Measurements from ENCODE around the gene RMND1. TPM values are rescaled to one million over a fixed set of nuclear protein-coding genes. Genes with fewer than 3 reads are reported as not detected.

RMND1 gene
- total and polyA plus RNA-seq, 2 donors from 2014 or later: 18.3 to 33.7 TPM

DNA sequence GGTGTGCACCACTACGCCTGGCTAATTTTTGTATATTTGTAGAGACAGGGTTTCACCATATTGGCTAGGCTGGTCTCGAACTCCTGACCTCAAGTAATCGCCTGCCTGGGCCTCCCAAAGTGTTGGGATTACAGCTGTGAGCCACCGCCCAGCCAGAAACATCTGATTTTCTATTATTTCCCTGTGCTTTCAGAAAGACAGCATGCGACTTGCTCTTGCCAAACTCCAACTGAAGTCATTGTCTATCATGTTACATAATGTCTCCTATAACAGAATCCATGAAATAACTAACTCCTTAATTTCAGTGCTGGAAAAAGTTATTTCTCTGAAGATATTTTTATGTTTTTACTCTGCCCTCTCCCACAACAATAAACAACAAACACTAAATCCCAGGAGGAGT is 8.5 kb downstream of the RMND1 start:
- Histone ChIP-seq H3K9ac (ENCODE audit: low read length in 3 of 3) (no peak overlapping the region), H3K27me3 (ENCODE audit: control insufficient read depth, insufficient read depth, low read length) (no peaks in the 10 kb centered on the region), H3K9me3 (ENCODE audit: control insufficient read depth in 2 of 3, insufficient read depth in 1 of 3, low read length in 3 of 3) (no peaks in the 10 kb centered on the region), H3K4me1 (ENCODE audit: control insufficient read depth in 2 of 3, insufficient read depth in 2 of 3, low read depth in 1 of 3, low read length in 3 of 3) (peaks cover 3 to 37% (median 17%) of the 10 kb centered on the region in 3 donors), H3K4me3 (ENCODE audit: low read length in 3 of 3) (no peak overlapping the region), H3K27ac (ENCODE audit: low read depth in 2 of 2, low read length in 2 of 2) (no peak overlapping the region), H3K36me3 (ENCODE audit: control insufficient read depth in 2 of 3, insufficient read depth in 3 of 3, low read length in 3 of 3) (no peaks in the 10 kb centered on the region)
- intact Hi-C loops (cut with DNase I): no loop called here
- DNase-seq (no peak), FAIRE-seq (no peak)
- TF ChIP-seq, protein P1, sequence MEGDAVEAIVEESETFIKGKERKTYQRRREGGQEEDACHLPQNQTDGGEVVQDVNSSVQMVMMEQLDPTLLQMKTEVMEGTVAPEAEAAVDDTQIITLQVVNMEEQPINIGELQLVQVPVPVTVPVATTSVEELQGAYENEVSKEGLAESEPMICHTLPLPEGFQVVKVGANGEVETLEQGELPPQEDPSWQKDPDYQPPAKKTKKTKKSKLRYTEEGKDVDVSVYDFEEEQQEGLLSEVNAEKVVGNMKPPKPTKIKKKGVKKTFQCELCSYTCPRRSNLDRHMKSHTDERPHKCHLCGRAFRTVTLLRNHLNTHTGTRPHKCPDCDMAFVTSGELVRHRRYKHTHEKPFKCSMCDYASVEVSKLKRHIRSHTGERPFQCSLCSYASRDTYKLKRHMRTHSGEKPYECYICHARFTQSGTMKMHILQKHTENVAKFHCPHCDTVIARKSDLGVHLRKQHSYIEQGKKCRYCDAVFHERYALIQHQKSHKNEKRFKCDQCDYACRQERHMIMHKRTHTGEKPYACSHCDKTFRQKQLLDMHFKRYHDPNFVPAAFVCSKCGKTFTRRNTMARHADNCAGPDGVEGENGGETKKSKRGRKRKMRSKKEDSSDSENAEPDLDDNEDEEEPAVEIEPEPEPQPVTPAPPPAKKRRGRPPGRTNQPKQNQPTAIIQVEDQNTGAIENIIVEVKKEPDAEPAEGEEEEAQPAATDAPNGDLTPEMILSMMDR (IDR thresholded peaks at IDR 0.05; ENCODE audit: borderline replicate concordance, extremely low read depth, insufficient read depth): no peak

DNA sequence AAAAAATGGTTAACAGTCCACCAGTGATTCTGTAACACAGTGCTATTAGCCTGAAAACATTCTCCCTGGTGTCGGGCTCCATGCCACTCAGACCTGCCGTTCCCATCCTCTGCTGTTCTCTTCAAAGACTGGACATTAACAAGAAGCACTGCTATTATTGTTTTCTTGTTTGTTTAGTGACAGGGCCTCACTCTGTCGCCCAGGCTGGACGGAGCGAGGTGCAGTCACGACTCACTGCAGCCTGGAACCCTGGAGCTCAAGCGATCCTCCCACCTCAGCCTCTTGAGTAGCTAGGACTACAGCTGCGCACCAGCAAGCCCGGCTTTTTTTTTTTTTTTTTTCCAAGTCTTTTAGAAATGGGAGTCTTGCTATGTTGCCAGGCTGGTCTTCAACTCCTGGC is 9.6 kb downstream of the RMND1 start:
- H3K27ac ChIP-seq (ENCODE audit: low read depth in 2 of 2, low read length in 2 of 2): no peak overlapping the region
- no peaks in the 10 kb centered on the region for H3K36me3 ChIP-seq (ENCODE audit: control insufficient read depth in 2 of 3, insufficient read depth in 3 of 3, low read length in 3 of 3)
- DNase-seq (no peak), FAIRE-seq (no peak)
- no peaks in the 10 kb centered on the region for H3K9me3 ChIP-seq (ENCODE audit: control insufficient read depth in 2 of 3, insufficient read depth in 1 of 3, low read length in 3 of 3)
- no peak overlapping the region for H3K9ac ChIP-seq (ENCODE audit: low read length in 3 of 3)
- H3K4me3 ChIP-seq (ENCODE audit: low read length in 3 of 3): no peak overlapping the region
- intact Hi-C loops (cut with DNase I): no loop called here
- TF ChIP-seq, protein P1 (IDR thresholded peaks at IDR 0.05; ENCODE audit: borderline replicate concordance, extremely low read depth, insufficient read depth): no peak
- H3K4me1 ChIP-seq (ENCODE audit: control insufficient read depth in 2 of 3, insufficient read depth in 2 of 3, low read depth in 1 of 3, low read length in 3 of 3): peaks cover 3 to 43% (median 21%) of the 10 kb centered on the region in 3 donors
- no peaks in the 10 kb centered on the region for H3K27me3 ChIP-seq (ENCODE audit: control insufficient read depth, insufficient read depth, low read length)

DNA sequence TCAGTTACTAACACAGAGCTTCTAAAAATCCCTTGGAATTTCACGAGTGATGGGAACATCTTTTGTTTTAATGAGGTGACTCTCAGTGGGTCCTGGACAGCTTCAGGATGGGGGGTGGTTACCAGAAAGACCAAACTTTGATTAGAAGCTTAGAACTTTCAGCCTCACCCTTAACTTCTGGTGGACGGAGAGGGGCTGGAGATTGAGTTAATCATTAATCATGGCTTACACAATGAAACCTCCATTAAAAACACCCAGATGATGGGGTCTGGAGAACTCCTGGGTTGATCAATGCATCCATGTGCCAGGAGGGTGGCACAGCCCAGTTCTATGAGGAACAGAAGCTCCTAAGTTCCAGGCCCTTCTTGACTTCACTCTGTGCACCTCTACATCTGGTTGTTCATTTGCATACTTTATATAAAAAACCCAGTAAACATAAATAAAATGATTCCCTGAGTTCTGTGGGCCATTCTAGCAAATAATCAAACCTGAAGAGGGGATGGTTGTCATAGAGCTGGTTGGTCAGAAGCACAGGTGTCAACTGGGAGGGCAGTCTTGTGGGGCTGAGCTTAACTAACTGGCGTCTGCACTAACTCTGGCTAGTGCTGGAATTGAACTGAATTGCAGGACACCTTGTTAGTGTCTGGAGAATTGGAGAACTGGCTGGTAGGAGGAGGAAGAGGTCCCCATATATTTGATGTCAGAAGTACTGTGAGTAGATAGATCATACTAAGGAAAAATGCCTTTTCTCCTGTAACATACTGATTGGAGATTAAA is 10.3 kb downstream of the RMND1 start:
- H3K4me3 ChIP-seq (ENCODE audit: low read length in 3 of 3): no peak overlapping the region

More for the DNA sequence above, 10.3 kb downstream of the RMND1 start:
- no peaks in the 10 kb centered on the region for H3K9me3 ChIP-seq (ENCODE audit: control insufficient read depth in 2 of 3, insufficient read depth in 1 of 3, low read length in 3 of 3)
- DNase-seq: peak in 1 of 5 donors; percentile 27
- peak overlapping the region in 1 of 3 donors; percentile 28 for H3K9ac ChIP-seq (ENCODE audit: low read length in 3 of 3)
- H3K27me3 ChIP-seq (ENCODE audit: control insufficient read depth, insufficient read depth, low read length): no peaks in the 10 kb centered on the region
- no peaks in the 10 kb centered on the region for H3K36me3 ChIP-seq (ENCODE audit: control insufficient read depth in 2 of 3, insufficient read depth in 3 of 3, low read length in 3 of 3)
- TF ChIP-seq, protein P1 (IDR thresholded peaks at IDR 0.05; ENCODE audit: borderline replicate concordance, extremely low read depth, insufficient read depth): no peak
- peaks cover 3 to 49% (median 28%) of the 10 kb centered on the region in 3 donors for H3K4me1 ChIP-seq (ENCODE audit: control insufficient read depth in 2 of 3, insufficient read depth in 2 of 3, low read depth in 1 of 3, low read length in 3 of 3)
- FAIRE-seq: no peak
- H3K27ac ChIP-seq (ENCODE audit: low read depth in 2 of 2, low read length in 2 of 2): peak overlapping the region in 1 of 2 donors; percentile 28
- intact Hi-C loops (cut with DNase I): no loop called here

All from kidney (tissue), 14 donors.